IMR-90 (cell line): Measurements from ENCODE around the gene CCND3. TPM values are rescaled to one million over a fixed set of nuclear protein-coding genes. Genes with fewer than 3 reads are reported as not detected.

Experiments used
- ATAC-seq: fragments of 200-7000 bp; cut with Tn5 transposase; 2 replicates; pipeline ENCODE4 v1.9.1; 2020; ENCODE audit warnings: low read depth, mild to moderate bottlenecking, moderate library complexity
- BruUV-seq: library from RNA; stranded (reverse); fragments of 400-500 nt; replicated peaks from 2 replicates; lab custom pipeline; 2021; lab: Mats Ljungman, UMichigan
- CTCF ChIA-PET: fragments of 300-600 bp; formaldehyde crosslinking; extraction: SDS; loops from one replicate; lab custom pipeline; 2021; ENCODE audit warnings: antibody characterized with exemption; lab: Yijun Ruan, JAX
- POLR2A ChIA-PET: fragments of 300-600 bp; sonication (Branson Sonifier 250); formaldehyde crosslinking; loops from one replicate; lab custom pipeline; 2022; ENCODE audit warnings: antibody characterized with exemption; ENCODE audit not compliant: unreplicated experiment; lab: Charles Lee
- DNase-seq: peaks from one replicate; pipeline ENCODE4 v3.0.0; 2013
- H2AFZ ChIP-seq: replicated peaks from 2 replicates; pipeline ENCODE3; 2013; ENCODE audit warnings: low read length, mild to moderate bottlenecking; ENCODE audit not compliant: poor library complexity
- H2AK5ac ChIP-seq: 2 replicates; pipeline ENCODE4 v1.6.1; 2013; ENCODE audit warnings: low read depth, low read length, inconsistent platforms
- H2AK9ac ChIP-seq: replicated peaks from 2 replicates; pipeline ENCODE3; 2013; ENCODE audit warnings: mild to moderate bottlenecking, low read depth, low read length, moderate library complexity; ENCODE audit not compliant: poor library complexity
- H2BK120ac ChIP-seq: 2 replicates; pipeline ENCODE4 v1.6.1; 2013; ENCODE audit warnings: low read depth, low read length, inconsistent platforms
- H2BK15ac ChIP-seq: 3 replicates; pipeline ENCODE4 v1.6.1; 2013; ENCODE audit warnings: low read depth, low read length, inconsistent platforms
- H2BK20ac ChIP-seq: 2 replicates; pipeline ENCODE4 v1.6.1; 2013; ENCODE audit warnings: low read depth, mild to moderate bottlenecking, inconsistent platforms, low read length, moderate library complexity
- H2BK5ac ChIP-seq: 2 replicates; pipeline ENCODE4 v1.6.1; 2013; ENCODE audit warnings: mild to moderate bottlenecking, low read depth, low read length, inconsistent platforms; ENCODE audit not compliant: poor library complexity, severe bottlenecking
- H3K14ac ChIP-seq: replicated peaks from 2 replicates; pipeline ENCODE4 v1.6.1; 2013; ENCODE audit warnings: low read depth, low read length, inconsistent platforms
- H3K18ac ChIP-seq: 2 replicates; pipeline ENCODE4 v1.6.1; 2013; ENCODE audit warnings: low read depth, low read length, control low read depth
- H3K23ac ChIP-seq: 2 replicates; pipeline ENCODE4 v1.6.1; 2013; ENCODE audit warnings: low read depth, low read length, inconsistent platforms
- H3K27ac ChIP-seq: 2 replicates; pipeline ENCODE4 v1.5.1; 2013; ENCODE audit warnings: mild to moderate bottlenecking, control low read depth, low read length; ENCODE audit not compliant: insufficient read depth
- H3K27me3 ChIP-seq: 2 replicates; pipeline ENCODE4 v1.6.1; 2013; ENCODE audit warnings: low read length; ENCODE audit not compliant: control insufficient read depth, insufficient read depth
- H3K36me3 ChIP-seq: 2 replicates; pipeline ENCODE4 v1.6.1; 2013; ENCODE audit warnings: low read length, mixed read lengths; ENCODE audit not compliant: control insufficient read depth, insufficient read depth
- H3K4ac ChIP-seq: 2 replicates; pipeline ENCODE4 v1.6.1; 2013; ENCODE audit warnings: low read depth, low read length, inconsistent platforms
- H3K4me1 ChIP-seq: 2 replicates; pipeline ENCODE4 v1.6.1; 2013; ENCODE audit warnings: low read length, mixed read lengths; ENCODE audit not compliant: control insufficient read depth, insufficient read depth
- H3K4me2 ChIP-seq: 2 replicates; pipeline ENCODE4 v1.6.1; 2013; ENCODE audit warnings: low read depth, mild to moderate bottlenecking, control low read depth, low read length, moderate library complexity
- H3K4me3 ChIP-seq: 2 replicates; pipeline ENCODE4 v1.5.1; 2013; ENCODE audit warnings: low read depth, mild to moderate bottlenecking, control low read depth, low read length, moderate library complexity; ENCODE audit not compliant: insufficient read depth
- H3K56ac ChIP-seq: 2 replicates; pipeline ENCODE4 v1.6.1; 2013; ENCODE audit warnings: low read length, inconsistent platforms; ENCODE audit not compliant: insufficient read depth; ENCODE audit errors: extremely low read depth
- H3K79me1 ChIP-seq, 2 experiments: 2 replicates each; pipeline ENCODE4 v1.6.1; 2013; ENCODE audit warnings: low read length in 2 of 2, inconsistent platforms in 1 of 2, low read depth in 1 of 2
- H3K9ac ChIP-seq: 2 replicates; pipeline ENCODE4 v1.6.1; 2013; ENCODE audit warnings: low read depth, low read length, control low read depth
- H3K9me1 ChIP-seq: 2 replicates; pipeline ENCODE4 v1.6.1; 2013; ENCODE audit warnings: low read length, inconsistent platforms; ENCODE audit not compliant: insufficient read depth
- H3K9me3 ChIP-seq: 2 replicates; pipeline ENCODE4 v1.6.1; 2013; ENCODE audit warnings: low read length; ENCODE audit not compliant: control insufficient read depth, insufficient read depth
- H4K20me1 ChIP-seq: 2 replicates; pipeline ENCODE4 v1.6.1; 2013; ENCODE audit warnings: low read length, inconsistent platforms; ENCODE audit not compliant: insufficient read depth
- H4K5ac ChIP-seq: 2 replicates; pipeline ENCODE4 v1.6.1; 2013; ENCODE audit warnings: mild to moderate bottlenecking, low read depth, low read length, control low read depth
- H4K8ac ChIP-seq, 2 experiments: 2 replicates each; pipeline ENCODE4 v1.6.1; 2013; ENCODE audit warnings: low read depth in 2 of 2, low read length in 2 of 2, control low read depth in 1 of 2, inconsistent platforms in 1 of 2
- H4K91ac ChIP-seq: 2 replicates; pipeline ENCODE4 v1.6.1; 2013; ENCODE audit warnings: low read depth, low read length, inconsistent platforms; ENCODE audit not compliant: insufficient read depth
- BHLHE40 ChIP-seq: fragments of 150-350 bp; IDR thresholded peaks from 2 replicates; pipeline ENCODE4 v1.6.1; 2016; ENCODE audit warnings: mild to moderate bottlenecking, low read depth, low read length
- CEBPB ChIP-seq: IDR thresholded peaks from 2 replicates; pipeline ENCODE4 v1.6.1; 2012; ENCODE audit warnings: low read depth, low read length, improper control_type of control experiment
- MXI1 ChIP-seq: IDR thresholded peaks from 2 replicates; pipeline ENCODE4 v1.6.1; 2012; ENCODE audit warnings: low read depth, mild to moderate bottlenecking, low read length, moderate library complexity, borderline replicate concordance
- POLR2A ChIP-seq: IDR thresholded peaks from 2 replicates; pipeline ENCODE4 v1.6.1; 2012; ENCODE audit warnings: mild to moderate bottlenecking, low read depth, low read length
- RFX5 ChIP-seq: IDR thresholded peaks from 2 replicates; pipeline ENCODE4 v1.8.0; 2012; ENCODE audit warnings: low read depth, mild to moderate bottlenecking, low read length, moderate library complexity
- SMC3 ChIP-seq: fragments of 150-350 bp; IDR thresholded peaks from 2 replicates; pipeline ENCODE4 v1.6.1; 2016; ENCODE audit warnings: low read depth, mild to moderate bottlenecking, antibody characterized with exemption, low read length, moderate library complexity
- WGBS, 2 experiments: methylation state at CpG; one replicate each; pipeline versions ENCODE4 v1.1.5 to v1.1.7; 2013; ENCODE audit warnings: missing lambda C conversion rate in 2 of 2; ENCODE audit not compliant: insufficient read length in 1 of 2; ENCODE audit errors: extremely low coverage in 2 of 2; 5-methylcytosine and 5-hydroxymethylcytosine counted together
- dilution Hi-C: fragments of 300-500 bp; cut with HindIII; formaldehyde crosslinking; loops from one replicate; pipeline ENCODE4 v1.14.3; 2018; ENCODE audit warnings: low sequenced_read_pairs; ENCODE audit not compliant: unreplicated experiment
- in situ Hi-C: fragments of 300-500 bp; cut with MboI; formaldehyde crosslinking; loops from 3 replicates; pipeline ENCODE4 v1.14.3; 2019; ENCODE audit warnings: low sequenced_read_pairs, inconsistent platforms, mixed read lengths
- intact Hi-C: fragments of 100-400 bp; cut with micrococcal nuclease; formaldehyde crosslinking; loops from 2 replicates; pipeline ENCODE4 v1.10.0; 2022
- polyA plus RNA-seq, 3 experiments: library from polyadenylated mRNA; depleted of rRNA; stranded (reverse); fragments of >200 nt; gene quantifications; 2 replicates each; pipeline ENCODE4 v1.2.3, GENCODE V29; 2012; ENCODE audit warnings: low replicate concordance in 1 of 3
- total RNA-seq: library from RNA; depleted of rRNA; stranded (reverse); fragments of >200 nt; gene quantifications from 2 replicates; pipeline ENCODE4 v1.2.3, GENCODE V29; 2012
- TF ChIP-seq, protein P1 (sequence below): conservative IDR thresholded peaks from 2 replicates; pipeline ENCODE4 v1.5.1; 2012; ENCODE audit warnings: mild to moderate bottlenecking, low read depth, low read length, improper control_type of control experiment
- TF ChIP-seq, protein P2 (sequence below): fragments of 150-350 bp; IDR thresholded peaks from 2 replicates; pipeline ENCODE4 v1.6.1; 2017; ENCODE audit warnings: mild to moderate bottlenecking, antibody characterized with exemption, low read length, low read depth

Gene CCND3
- total and polyA plus RNA-seq, 2 of the 4 experiments (the other 2 are of a cell fraction) = 19.2 to 61.9 TPM

DNA sequence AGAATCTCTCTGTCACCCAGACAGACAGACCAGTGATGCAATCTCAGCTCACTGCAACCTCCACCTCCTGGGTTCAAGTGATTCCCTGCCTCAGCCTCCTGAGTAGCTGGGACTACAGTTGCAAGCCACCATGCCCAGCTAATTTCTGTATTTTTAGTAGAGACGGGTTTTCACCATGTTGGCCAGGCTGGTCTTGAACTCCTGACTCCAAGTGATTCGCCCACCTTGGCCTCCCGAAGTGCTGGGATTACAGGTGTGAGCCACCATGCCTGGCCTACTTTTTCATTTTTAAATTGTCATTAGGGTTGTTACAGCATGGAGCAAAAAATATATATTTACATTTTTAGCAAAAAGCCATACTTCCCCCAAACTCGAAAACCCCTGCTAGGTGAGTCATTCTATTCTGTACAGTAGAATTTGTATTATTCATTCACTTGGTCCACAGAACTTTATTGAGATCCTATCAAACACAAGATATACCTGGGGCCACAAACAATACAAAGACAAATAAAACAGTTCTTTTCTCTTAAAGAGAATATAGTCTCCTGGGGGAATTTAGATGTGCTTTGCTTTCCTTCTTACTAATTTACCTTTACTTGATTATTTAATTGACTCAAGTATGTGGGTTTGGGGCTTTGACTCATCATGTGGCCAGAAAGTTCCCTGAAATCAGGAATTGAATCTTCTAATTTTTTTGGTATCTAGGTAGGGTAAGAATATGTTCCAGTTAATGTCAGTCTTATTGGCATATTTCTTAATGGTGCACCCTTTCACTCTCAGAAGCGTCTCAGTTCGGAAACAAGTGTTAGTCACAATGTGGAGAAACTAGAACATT is 16.6 kb upstream of the CCND3 start:
- in situ Hi-C loops (no loop called here), dilution Hi-C loops (no loop called here), intact Hi-C loops (no loop called here)
- Histone ChIP-seq H3K27me3 (no peaks in the 10 kb centered on the region), H3K36me3 (no peaks in the 10 kb centered on the region), H4K20me1 (no peaks in the 10 kb centered on the region), H3K9me1 (peaks cover 6% of the 10 kb centered on the region; the same call in 1 of the 2 replicates), H3K56ac (no peak overlapping the region), H2BK20ac (no peak overlapping the region), H3K14ac (no peak overlapping the region), H3K4me2 (no peak overlapping the region), H2AFZ (no peak overlapping the region), H3K4ac (no peak overlapping the region), H3K18ac (no peak overlapping the region), H3K4me3 (no peak overlapping the region), H3K4me1 (peaks cover 3% of the 10 kb centered on the region; the same call in 1 of the 2 replicates), H4K5ac (no peak overlapping the region), H3K23ac (no peak overlapping the region), H3K9me3 (no peaks in the 10 kb centered on the region), H2AK5ac (no peak overlapping the region), H2BK120ac (no peak overlapping the region), H2BK15ac (no peak overlapping the region), H4K91ac (no peak overlapping the region), H4K8ac (no peak overlapping the region), H3K79me1 (no peaks in the 10 kb centered on the region), H3K27ac (no peak overlapping the region), H2BK5ac (no peak overlapping the region), H3K9ac (no peak overlapping the region), H2AK9ac (no peak overlapping the region)
- ChIA-PET POLR2A (no interaction called here), CTCF (no interaction called here)
- 80% methylated on average over 1 of the region's 6 CpGs; no CpG with 5 or more reads in 1 of the 2 experiments for WGBS, 2 experiments
- DNase-seq (no peak), ATAC-seq (no peak)
- TF ChIP-seq, protein P1, sequence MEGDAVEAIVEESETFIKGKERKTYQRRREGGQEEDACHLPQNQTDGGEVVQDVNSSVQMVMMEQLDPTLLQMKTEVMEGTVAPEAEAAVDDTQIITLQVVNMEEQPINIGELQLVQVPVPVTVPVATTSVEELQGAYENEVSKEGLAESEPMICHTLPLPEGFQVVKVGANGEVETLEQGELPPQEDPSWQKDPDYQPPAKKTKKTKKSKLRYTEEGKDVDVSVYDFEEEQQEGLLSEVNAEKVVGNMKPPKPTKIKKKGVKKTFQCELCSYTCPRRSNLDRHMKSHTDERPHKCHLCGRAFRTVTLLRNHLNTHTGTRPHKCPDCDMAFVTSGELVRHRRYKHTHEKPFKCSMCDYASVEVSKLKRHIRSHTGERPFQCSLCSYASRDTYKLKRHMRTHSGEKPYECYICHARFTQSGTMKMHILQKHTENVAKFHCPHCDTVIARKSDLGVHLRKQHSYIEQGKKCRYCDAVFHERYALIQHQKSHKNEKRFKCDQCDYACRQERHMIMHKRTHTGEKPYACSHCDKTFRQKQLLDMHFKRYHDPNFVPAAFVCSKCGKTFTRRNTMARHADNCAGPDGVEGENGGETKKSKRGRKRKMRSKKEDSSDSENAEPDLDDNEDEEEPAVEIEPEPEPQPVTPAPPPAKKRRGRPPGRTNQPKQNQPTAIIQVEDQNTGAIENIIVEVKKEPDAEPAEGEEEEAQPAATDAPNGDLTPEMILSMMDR = no peak
- no peak for TF ChIP-seq POLR2A
- no peak for TF ChIP-seq SMC3
- no peak for TF ChIP-seq RFX5
- TF ChIP-seq BHLHE40 = no peak
- no peak for TF ChIP-seq MXI1
- no peak for TF ChIP-seq CEBPB
- TF ChIP-seq, protein P2, sequence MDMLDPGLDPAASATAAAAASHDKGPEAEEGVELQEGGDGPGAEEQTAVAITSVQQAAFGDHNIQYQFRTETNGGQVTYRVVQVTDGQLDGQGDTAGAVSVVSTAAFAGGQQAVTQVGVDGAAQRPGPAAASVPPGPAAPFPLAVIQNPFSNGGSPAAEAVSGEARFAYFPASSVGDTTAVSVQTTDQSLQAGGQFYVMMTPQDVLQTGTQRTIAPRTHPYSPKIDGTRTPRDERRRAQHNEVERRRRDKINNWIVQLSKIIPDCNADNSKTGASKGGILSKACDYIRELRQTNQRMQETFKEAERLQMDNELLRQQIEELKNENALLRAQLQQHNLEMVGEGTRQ = no peak
- BruUV-seq = no TSS peak
